Neural cell (in vitro differentiated cells): Measurements from ENCODE around the gene PHLDA1.

ENCODE experiments used
- CTCF ChIP-seq: fragments of 450-650 bp; IDR thresholded peaks from 2 replicates; pipeline ENCODE4 v1.5.1; 2014; ENCODE audit warnings: antibody characterized with exemption, mild to moderate bottlenecking, moderate library complexity; ENCODE audit not compliant: poor library complexity, severe bottlenecking
- EP300 ChIP-seq: fragments of 450-650 bp; conservative IDR thresholded peaks from 2 replicates; pipeline ENCODE4 v1.6.1; 2014; ENCODE audit warnings: antibody characterized with exemption, mild to moderate bottlenecking, moderate library complexity; ENCODE audit not compliant: poor library complexity, severe bottlenecking
- EZH2 ChIP-seq: fragments of 200-600, 300-800 bp; shearing (Covaris generic), sonication (generic); IDR thresholded peaks from 2 replicates; pipeline ENCODE4 v1.6.1; 2014; ENCODE audit warnings: antibody characterized with exemption, low read length, borderline replicate concordance, mild to moderate bottlenecking; ENCODE audit not compliant: insufficient read depth, poor library complexity, severe bottlenecking
- POLR2AphosphoS5 ChIP-seq: IDR thresholded peaks from 2 replicates; pipeline ENCODE4 v1.6.1; 2012
- RAD21 ChIP-seq: fragments of 450-650 bp; conservative IDR thresholded peaks from 2 replicates; pipeline ENCODE4 v1.6.1; 2014; ENCODE audit warnings: antibody characterized with exemption, mild to moderate bottlenecking, moderate library complexity
- TAF1 ChIP-seq: IDR thresholded peaks from 2 replicates; pipeline ENCODE4 v1.6.1; 2012; ENCODE audit warnings: low read depth

GRCh38 chr12:76038176-76038575, 6.6 kb upstream of the PHLDA1 start:
- no peak for TF ChIP-seq EZH2
- TF ChIP-seq EP300: no peak
- TF ChIP-seq TAF1: no peak
- TF ChIP-seq RAD21: no peak
- no peak for TF ChIP-seq POLR2AphosphoS5
- no peak for TF ChIP-seq CTCF
